HG03457 (cell line): ENCODE results near the gene CLCNKA.
"Not testable (repeated sequence)": the region's sequence is repeated elsewhere in the genome, so short reads cannot be mapped to it uniquely, and the experiment has no call there.

Experiments used
- ATAC-seq: cut with Tn5 transposase; IDR thresholded peaks from one replicate; pipeline ENCODE4 v1.9.1; 2021; ENCODE audit warnings: moderate number of reproducible peaks; ENCODE audit not compliant: unreplicated experiment

Gene CLCNKA

DNA sequence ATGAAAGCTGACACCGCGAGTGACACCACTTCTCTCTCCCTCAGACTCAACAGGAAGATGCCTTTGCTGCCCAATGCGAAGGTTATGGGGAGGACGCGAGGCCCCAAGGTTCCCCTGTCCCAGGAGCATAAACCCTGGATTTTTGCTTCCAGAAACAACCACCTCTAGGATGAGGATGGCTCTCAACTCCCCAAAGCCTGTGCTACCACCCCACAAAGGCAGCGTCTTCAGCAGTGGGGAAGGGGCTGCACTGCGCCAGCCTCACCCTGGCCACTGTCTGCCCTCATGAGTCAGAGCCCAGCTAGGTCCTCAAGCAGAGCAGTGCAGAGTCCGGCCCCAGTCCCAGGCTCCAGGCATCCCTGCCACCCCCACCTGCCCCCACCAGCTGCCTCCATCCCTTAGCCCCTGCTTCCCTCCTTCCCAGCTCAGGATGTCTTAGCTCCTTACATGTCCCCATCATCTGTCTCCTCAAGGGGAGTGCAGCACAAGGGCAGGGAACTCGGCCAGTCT lies 24.7 kb upstream of the CLCNKA start:
- ATAC-seq, result no peak

DNA sequence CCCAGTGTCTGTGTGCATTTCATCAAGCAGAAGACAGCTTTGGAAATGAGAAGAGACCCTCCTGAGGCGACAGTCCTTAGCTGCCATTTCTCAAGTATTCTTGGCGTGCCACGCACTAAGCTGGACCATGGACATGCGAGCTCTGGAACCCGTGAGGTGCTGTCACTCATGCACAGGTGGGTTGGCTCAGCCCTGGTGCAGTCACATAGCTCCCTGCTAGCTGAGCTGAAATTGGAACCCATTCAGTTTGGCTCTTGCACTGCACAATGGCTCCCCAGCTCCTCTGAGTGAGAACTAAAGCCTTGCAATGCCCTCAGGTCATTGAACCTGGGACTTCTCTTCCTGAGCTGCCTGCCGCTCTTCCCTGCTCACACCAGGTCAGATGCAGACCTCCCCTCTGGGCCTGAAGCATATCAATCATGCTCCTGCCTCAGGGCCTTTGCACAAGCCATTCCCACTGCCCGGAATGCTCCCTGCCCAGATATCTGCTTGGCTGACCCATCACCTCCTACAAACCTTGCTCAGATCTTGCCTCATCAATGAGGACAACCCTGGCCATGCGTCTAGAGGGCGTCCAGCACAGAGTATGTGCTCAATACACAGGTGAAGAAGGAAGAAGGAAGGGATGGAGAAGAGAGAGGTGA lies 24.1 kb upstream of the CLCNKA start:
- no peak for ATAC-seq

DNA sequence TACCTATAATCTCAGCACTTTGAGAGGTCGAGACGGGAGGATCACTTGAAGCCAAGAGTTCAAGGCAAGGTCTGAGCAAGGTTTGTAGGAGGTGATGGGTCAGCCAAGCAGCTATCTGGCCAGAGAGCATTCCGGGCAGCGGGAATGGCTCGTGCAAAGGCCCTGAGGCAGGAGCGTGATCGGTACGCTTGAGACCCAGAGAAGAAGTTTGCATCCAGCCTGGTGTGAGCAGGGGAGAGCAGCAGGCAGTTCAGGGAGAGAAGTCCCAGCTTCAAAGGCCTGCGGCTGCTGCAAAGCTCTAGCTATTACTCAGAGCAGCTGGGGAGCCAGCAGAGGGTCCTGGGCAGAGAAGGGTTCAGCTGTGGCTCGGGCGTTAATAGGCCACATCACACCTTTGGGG lies 22.9 kb upstream of the CLCNKA start:
- no peak for ATAC-seq

DNA sequence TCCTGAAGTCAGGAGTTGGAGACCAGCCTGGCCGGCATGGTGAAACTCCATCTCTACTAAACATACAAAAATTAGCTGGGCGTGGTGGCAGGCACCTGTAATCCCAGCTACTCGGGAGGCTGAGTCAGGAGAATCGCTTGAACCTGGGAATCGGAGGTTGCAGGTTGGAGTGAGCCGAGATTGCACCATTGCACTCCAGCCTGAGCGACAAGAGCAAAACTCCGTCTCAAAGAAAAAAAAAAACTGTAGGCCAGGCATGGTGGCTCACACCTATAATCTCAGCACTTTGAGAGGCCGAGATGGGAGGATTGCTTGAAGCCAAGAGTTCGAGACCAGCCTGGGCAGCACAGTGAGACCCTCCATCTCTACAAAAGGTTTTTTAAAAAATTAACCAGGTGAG lies 20.6 kb upstream of the CLCNKA start:
- ATAC-seq, result not testable (repeated sequence)

DNA sequence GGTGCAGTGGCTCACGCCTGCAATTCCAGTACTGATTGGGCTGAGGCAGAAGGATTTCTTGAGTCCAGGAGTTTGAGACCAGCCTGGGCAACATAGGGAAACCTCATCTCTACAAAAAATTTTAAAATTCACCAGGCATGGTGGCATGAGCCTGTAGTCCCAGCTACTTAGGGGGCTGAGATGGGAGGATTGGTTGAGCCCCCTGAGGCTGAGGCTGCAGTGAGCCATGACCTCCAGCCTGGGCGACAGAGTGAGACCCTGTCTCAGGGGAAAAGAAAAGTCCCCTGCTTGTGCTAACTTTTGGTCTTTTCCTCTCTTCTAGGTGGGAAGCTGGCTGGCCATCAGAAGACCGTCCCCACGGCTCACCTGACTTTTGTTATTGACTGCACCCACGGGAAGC lies 16.2 kb upstream of the CLCNKA start:
- ATAC-seq, result no peak

DNA sequence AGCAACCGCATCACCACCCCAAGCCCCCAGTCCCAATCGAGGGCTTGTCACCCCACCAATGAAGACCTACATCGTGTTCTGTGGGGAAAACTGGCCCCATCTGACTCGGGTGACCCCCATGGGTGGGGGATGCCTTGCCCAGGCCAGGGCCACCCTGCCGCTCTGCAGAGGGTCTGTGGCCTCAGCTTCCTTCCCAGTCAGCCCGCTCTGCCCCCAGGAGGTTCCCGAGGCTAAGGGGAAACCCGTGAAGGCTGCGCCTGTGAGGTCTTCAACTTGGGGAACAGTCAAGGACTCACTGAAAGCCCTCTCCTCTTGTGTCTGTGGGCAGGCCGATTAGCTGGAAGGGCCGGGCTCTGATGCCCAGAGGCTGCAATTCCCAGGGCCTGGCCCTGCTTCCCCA lies 15.8 kb upstream of the CLCNKA start:
- no peak for ATAC-seq

DNA sequence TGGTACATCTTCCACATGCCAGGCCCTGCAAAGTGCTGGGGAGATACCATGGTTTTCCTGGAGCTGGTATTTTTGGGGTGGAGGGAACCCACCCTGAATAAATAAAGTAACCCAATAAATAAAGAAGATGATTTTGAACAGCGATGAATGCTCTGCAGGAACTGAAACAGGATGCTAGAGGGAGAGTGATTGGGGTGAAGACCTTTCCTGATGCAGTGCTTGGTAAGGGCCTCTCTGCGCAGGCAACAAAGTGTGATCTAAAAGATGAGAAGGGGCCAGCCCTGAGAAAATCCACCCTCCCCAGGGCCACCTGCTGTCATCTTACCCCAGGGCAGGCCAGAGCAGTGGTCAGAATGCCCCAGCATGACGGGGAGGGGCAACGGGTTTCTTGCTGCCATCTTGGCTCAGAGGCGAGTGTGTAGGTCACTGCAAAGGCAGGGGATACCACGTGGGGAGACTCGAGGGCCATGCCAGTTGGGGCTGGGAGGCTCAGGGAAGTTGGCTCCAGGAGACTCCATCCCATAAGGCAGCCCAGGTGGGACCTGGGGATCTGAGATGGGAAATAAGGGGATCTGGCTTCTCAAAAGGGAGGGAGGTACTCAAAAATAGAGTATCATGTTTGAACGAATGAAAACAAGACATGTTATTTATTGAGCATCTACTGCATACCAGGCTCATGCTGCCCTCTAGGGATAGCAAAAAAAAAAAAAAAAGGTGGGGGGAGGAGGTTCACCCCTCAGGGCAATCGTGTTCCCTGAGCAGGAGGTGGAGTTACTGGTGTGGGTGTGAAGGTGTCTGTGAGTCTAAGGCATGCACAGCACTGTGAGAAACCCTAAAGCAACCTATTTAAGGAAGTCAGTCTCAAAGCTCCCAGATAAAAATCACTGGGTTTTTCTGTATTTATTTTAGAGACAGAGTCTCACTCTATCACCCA lies 15.0 kb upstream of the CLCNKA start:
- no peak for ATAC-seq

DNA sequence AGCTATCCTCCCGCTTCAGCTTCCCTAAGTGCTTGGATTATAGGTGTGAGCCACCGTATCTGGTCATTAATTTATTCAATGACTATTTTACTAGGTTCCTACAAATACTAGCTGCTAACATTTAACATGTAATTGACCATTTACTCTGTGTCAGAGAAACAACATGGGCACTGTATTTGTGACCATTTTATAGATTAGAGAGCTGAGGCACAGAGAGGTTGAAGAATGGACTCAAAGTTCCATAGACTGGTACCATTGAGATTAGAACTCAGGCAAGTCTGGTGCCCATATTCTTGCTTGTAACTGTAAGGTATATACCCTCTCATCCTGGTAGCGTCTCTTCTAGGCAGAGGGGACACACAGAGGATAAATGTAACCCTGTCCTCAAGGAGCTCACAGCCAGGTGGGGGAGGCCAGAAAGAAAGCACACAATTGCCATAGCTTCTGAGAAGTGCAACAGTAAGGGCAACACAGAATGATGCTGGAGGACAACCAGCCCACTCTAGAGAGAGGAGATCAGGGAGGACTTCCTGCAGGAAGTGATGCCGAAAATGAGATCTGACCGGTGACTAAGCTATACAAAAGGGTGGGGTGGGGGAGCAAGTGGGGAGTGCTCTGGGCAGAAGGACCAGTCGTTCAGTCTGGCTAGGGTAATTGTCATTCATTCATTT lies 14.0 kb upstream of the CLCNKA start:
- ATAC-seq, result no peak

DNA sequence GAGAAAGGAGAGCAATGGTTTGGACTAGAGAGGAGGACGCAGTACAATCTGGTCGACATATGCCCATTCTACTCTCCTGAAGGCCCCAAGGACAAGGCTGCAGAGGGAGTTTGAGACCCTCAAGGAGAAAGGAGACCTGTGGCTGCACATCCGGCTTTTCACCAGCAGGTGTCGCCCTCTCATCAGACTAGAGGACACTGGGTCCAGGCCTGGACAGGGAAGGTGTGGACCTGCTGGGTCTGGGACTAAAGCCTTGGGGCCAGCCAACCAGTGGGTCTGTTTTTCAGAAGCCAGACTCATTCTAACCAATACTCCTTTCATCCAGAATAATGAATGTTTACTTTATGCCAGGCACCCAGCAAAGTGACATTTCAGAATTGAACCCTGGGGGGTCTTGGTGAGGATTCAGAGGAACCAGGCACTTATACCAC lies 12.8 kb upstream of the CLCNKA start:
- ATAC-seq, result no peak

DNA sequence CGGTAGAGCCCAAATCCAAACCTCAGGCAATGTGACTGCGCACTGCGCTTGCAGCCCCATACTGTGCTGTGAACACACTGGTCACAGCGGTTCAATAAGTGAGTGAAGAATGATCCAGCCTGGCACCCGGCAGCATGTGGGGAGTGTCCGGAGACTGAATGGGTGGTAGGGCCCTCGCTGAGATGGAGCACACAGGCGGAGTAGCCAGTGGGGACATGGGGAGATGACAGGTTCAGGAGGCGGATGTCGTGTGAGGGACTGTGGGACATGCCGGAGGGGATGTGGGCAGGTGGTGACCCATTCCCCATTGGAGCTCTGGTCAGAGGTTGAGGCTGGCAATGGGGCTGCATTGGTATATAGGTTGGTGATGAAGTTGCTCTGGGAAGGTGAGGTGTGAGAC lies 12.2 kb upstream of the CLCNKA start:
- ATAC-seq, result no peak

DNA sequence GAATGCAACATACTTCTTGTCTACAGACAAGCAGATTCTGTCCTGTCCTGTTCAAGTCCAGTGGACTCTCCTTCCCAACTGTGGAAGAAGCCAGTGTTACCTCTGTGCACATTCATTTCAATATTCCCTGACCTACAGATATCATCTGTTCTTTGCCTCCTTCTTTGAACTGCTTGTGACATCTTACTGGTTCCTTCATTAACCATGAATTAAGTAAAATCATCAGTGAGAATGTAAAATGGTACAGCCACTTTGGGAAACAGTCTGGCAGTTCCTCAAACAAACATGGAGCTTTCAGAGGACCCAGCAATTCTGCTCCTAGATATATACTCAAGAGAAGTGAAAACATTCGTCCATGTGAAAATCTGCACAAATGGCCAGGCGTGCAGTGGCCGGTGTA lies 11.0 kb upstream of the CLCNKA start:
- no peak for ATAC-seq

DNA sequence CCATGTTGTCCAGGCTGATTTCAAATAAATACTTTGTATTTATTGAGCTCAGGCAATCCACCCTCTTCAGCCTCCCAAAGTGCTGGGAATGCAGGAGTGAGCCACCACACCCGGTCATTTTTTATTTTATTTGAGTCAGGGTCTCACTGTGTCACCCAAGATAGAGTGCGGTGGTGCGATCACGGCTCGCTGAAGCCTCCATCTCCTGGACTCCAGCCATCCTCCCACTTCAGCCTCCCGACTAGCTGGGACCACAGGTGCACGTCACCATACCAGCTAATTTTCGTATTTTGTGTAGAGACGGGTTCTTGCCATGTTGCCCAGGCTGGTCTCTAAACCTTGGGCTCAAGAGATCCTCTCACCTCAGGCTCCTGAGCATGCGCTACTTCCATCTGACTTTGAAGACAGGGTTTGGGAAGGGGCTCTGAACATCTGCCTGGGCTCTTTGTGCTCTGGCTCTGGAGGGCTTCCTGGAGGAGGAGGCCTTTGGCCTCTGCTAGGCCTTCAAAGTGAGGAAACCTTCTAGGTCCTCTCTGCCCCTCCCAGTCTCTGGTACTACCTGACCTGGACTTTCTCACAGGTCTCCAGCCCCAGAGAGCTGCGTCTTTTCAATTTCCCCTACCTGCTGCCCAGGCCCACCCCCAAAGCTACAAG lies 9.8 kb upstream of the CLCNKA start:
- no peak for ATAC-seq

DNA sequence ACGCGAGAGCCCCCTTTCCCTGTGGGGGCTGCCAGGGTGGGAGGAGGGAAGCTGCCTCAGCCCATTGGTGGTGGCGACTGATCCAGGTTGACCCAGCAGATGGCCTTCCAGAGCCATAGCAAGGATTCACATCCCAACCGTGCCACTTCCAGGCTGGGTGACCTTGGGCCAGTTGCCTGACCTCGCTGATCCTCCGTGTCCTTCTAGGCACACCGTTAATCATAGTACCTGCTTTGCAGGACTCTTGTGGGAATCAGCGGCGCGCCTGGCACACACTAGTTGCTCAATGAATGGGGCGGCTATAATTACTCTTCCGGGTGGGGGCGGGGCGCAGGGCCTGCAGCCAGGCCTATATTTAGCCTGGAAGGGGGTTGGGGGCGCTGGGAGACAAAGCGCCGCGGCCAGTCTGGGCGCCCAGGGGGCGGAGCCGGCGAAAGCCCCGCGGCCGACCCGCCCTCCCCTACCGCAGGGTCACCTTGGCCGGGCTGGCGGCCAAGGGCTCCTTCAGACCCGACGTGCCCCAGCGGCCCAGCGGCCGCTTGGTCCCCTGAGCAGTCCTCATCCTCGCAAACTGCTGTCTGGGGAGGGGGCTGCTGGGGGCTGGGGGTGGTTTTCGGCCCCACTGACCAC lies 9.1 kb upstream of the CLCNKA start:
- ATAC-seq, result no peak

DNA sequence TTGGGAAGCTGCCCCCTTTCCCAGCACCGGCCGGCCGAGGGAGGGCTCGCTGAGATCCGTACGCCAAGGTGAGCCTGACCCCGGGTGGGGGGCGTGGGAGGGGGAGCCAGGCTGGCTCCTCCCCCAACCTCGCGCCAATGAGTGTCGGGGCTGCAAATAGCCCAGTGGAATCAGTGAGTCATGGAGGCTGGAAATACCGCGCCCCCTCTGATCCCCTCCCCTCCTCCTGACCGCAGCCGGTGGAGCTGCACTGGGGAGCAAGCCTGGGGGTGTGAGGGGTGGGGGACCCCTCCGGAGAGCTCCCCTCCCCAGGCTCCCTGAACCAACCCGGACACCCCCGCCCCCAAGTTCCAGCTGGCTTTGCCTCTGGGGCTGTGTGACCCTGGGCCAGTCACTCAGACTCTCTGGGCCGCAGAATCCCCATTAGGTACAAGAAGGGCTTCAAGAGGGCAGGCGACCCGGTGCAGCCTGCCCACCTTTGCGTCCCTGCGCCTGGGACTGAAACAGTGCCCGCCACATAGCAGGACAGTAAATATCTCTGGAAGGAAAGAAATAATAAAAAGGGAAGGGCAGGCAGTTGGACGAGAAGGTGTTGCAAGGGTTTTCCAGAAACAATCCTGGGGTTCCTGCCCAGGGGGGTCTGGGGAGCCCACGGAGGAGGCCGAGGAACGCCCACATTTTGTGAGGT lies 8.5 kb upstream of the CLCNKA start:
- no peak for ATAC-seq

DNA sequence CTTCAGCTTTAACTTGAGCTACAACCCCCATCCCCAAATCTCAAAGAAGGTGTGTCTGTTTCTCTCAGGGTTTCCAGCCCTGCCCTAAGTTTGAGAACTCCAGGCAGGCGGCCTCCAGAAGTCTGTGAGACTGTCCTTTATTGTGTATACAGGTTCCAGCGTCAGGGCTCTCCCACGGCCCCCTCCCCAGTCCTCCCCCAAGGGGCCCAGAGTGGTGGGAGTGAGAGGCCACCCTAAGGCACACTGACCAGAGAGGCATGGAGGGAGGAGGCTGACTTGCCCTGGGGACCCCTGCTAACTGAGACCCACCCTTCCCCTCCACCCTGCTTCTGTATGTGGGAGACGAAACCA lies 8.0 kb upstream of the CLCNKA start:
- ATAC-seq, result no peak

DNA sequence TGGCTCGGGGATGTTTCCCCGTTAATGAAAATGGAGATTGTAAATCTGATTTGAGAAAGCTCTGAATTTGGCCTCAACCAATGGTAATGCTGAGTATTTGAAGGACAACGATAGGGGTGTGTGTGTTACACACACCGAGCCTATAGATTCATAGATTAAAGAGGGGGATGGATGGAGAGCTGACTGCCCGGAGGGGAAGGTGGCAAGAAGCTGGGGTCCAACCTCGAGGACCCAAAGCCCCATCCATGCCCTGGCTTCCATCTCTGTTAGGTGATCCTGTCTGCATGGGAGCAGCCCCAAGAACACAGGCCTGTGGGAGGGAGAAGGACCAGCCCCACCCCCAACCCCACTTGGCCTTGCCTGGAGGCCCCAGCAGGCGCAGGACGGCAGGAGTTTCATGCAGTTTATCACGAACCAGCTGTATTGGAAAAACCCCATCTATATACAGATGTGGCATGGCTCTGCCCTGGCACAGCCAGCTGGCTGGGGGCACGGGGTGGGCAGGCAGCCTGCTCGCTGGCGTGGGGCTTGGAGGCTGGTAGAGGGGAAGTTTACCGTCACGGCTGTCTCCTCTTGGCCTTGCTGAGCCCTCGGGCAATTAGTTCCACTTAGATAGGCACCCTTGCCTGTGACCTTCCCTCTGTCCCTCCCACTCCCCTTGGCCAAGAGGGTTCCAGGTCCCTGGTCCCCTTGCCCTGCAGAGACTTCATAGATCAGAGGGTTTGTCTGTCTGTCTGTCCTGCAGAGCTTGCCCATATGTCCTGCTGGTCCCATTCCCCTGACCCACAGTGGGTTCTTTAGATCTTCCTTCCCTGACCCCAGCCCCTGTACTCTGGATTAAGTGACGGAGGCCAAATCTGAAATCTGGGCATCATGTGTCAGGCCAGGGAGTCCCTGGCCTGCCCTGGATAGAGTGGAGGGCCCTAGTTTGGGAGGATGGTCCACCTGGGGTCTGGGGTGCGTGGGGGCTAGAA lies 7.0 kb upstream of the CLCNKA start:
- ATAC-seq, result no peak

DNA sequence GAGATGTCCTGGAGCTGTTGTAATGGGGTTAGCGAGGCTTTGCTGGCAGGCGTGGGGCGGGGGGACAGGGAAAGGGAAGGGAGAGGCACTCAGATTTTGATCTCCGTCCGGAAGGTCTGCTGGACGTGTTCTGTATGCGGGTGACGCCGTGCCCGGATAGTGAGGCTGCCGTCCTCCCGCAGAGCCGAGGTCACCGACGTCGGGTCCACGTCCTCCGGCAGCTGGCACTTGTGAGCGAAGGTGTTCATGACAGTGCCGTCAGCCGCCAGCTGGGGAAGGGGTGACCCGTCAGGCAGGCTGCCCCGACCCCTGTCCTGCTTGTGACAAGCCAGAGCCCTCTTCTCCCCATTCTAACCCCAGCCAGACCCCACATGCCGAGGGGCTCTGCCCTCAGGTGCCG lies 6.3 kb upstream of the CLCNKA start:
- ATAC-seq, result no peak

DNA sequence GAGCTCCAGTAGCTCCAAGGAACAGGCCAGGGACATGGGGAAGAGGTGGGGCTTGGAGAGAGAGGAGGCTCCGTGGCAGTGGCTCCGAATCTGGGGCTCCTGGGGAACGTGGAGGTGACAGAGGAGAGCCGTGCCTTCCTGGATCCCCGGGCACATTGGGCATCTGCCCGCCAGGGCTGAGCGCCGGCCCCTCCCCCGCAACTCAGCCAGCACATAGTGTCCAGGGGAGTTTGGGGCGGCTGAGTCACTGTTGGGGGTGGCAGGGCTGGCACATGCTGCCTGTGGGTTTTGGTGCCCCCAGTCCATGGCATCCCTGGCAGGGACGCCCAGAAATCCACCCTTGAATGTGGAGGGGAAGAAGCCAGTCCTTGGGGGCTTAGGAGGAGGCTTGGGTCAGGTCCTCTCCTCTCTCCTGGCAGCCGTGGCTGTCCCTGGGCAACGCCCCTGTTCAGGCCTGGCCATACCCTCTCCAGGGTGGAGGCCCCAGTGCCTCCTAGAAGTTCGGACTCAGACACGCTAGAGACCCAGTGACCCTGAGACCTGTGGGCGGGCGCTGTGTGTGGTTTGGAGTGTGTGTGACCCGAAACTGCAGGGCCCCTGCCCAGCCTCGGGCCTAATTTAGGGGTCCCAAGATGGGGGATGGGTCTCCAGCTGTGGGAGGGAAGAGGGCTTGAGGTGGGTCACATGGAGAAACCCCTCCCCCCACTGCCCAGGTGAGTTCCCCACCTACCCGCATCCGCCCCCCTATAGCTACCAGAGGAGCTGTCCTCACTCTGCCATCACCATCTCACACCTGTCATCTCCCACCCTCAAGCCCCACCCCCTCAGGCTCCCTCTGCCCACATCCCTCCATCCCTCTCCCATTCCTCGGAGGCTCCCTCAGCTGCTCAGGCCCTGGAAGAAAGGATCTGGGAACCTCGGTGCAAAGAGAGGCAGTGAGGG lies 5.6 kb upstream of the CLCNKA start:
- no peak for ATAC-seq
